K562 (cell line): ENCODE measurements around the gene DHX35. TPM values are rescaled to one million over a fixed set of nuclear protein-coding genes. Genes with fewer than 3 reads are reported as not detected.

Experiments used
- ADNP ChIP-seq: fragments of 200-800 bp; sonication (Bioruptor generic); IDR thresholded peaks from 2 replicates; pipeline ENCODE4 v1.6.1; 2016; ENCODE audit warnings: missing genetic modification characterization, missing compliant biosample characterization
- CCNT2 ChIP-seq: IDR thresholded peaks from 2 replicates; pipeline ENCODE4 v1.6.1; 2011; ENCODE audit warnings: borderline replicate concordance, low read depth, mild to moderate bottlenecking, moderate library complexity, mixed read lengths, low read length; ENCODE audit not compliant: insufficient read length; ENCODE audit errors: extremely low read depth
- CGGBP1 ChIP-seq: fragments of 250-450 bp; sonication (Bioruptor Pico); IDR thresholded peaks from 2 replicates; pipeline ENCODE4 v1.9.0; 2021; ENCODE audit warnings: mild to moderate bottlenecking
- E2F6 ChIP-seq, 2 experiments: IDR thresholded peaks; 2 replicates each; pipeline ENCODE4 v1.6.1; 2011; ENCODE audit warnings: borderline replicate concordance in 1 of 2, control low read depth in 1 of 2, low read depth in 1 of 2, low read length in 1 of 2, mild to moderate bottlenecking in 1 of 2, mixed read lengths in 1 of 2, moderate library complexity in 1 of 2; ENCODE audit not compliant: insufficient read depth in 1 of 2, insufficient read length in 1 of 2, poor library complexity in 1 of 2, severe bottlenecking in 1 of 2; ENCODE audit errors: extremely low read depth in 1 of 2
- KDM2B ChIP-seq: fragments of 250-450 bp; sonication (Bioruptor Pico); IDR thresholded peaks from 2 replicates; pipeline ENCODE4 v1.8.0; 2021; ENCODE audit warnings: mild to moderate bottlenecking, moderate library complexity
- MEF2D ChIP-seq: conservative IDR thresholded peaks from 2 replicates; pipeline ENCODE4 v1.6.1; 2016; ENCODE audit warnings: low read depth, missing genetic modification characterization, missing compliant biosample characterization
- MNT ChIP-seq, 2 experiments: fragments of 450-650 bp; conservative IDR thresholded peaks; 2 replicates each; pipeline ENCODE4 v1.6.1; 2017; ENCODE audit warnings: mild to moderate bottlenecking in 2 of 2, moderate library complexity in 2 of 2
- MXI1 ChIP-seq: IDR thresholded peaks from 2 replicates; pipeline ENCODE4 v1.6.1; 2011; ENCODE audit warnings: low read depth, mild to moderate bottlenecking, improper control_type of control experiment, low read length
- RCOR1 ChIP-seq, 2 experiments: IDR thresholded peaks; 2 replicates each; pipeline ENCODE4 v1.6.1; 2012; ENCODE audit warnings: low read depth in 2 of 2, low read length in 2 of 2, borderline replicate concordance in 1 of 2, improper control_type of control experiment in 1 of 2
- TAF15 ChIP-seq: fragments of 200-400 bp; formaldehyde crosslinking; IDR thresholded peaks from 2 replicates; pipeline ENCODE4 v1.6.1; 2017; ENCODE audit warnings: mild to moderate bottlenecking, low read depth, low read length, moderate library complexity
- TAF7 ChIP-seq: fragments of 450-650 bp; IDR thresholded peaks from 2 replicates; pipeline ENCODE4 v1.6.1; 2016; ENCODE audit warnings: missing genetic modification characterization, missing compliant biosample characterization
- ZBTB11 ChIP-seq, 3 experiments: fragments of 200-800 bp in 1 of 3; fragments of 250-450 bp in 1 of 3; fragments of 450-650 bp in 1 of 3; sonication (Bioruptor Pico) in 1 of 3; sonication (Bioruptor generic) in 1 of 3; formaldehyde crosslinking in 1 of 3; IDR thresholded peaks; 2 replicates each; pipeline versions ENCODE4 v1.6.1 to v1.8.0; 2016 to 2022; ENCODE audit warnings: mild to moderate bottlenecking in 2 of 3, missing genetic modification characterization in 2 of 3, missing compliant biosample characterization in 1 of 3, moderate library complexity in 1 of 3
- ZBTB7A ChIP-seq: IDR thresholded peaks from 2 replicates; pipeline ENCODE4 v1.6.1; 2011; ENCODE audit warnings: low read depth, mild to moderate bottlenecking, low read length, moderate library complexity, borderline replicate concordance; ENCODE audit not compliant: control insufficient read depth
- ZBTB8A ChIP-seq: fragments of 450-650 bp; IDR thresholded peaks from 2 replicates; pipeline ENCODE4 v1.6.1; 2018; ENCODE audit warnings: mild to moderate bottlenecking, moderate library complexity; ENCODE audit not compliant: partially characterized antibody
- ZNF589 ChIP-seq: fragments of 200-800 bp; sonication (Bioruptor generic); IDR thresholded peaks from 2 replicates; pipeline ENCODE4 v1.6.1; 2016; ENCODE audit warnings: low read depth, missing genetic modification characterization, missing compliant biosample characterization
- polyA plus RNA-seq, 8 experiments: library from polyadenylated mRNA; depleted of rRNA in 4 of 8; stranded (reverse) in 5 of 8; unstranded in 3 of 8; fragments of >200 nt; fragmentation: Nextera tagmentation in 2 of 8; fragmentation: Illumina TruSeq in 1 of 8; extraction: Ambion mirVana in 2 of 8; extraction: Trizol in 1 of 8; gene quantifications; 2 replicates each; pipeline versions ENCODE4 v1.2.1 to v1.2.3, GENCODE V29; 2011 to 2014; ENCODE audit warnings: inconsistent platforms in 1 of 8, missing spikeins in 1 of 8
- total RNA-seq, 7 experiments: library from RNA; depleted of rRNA in 6 of 7; stranded (reverse); fragments of >200 nt in 6 of 7; fragmentation: Illumina TruSeq in 2 of 7; extraction: Trizol in 2 of 7; gene quantifications; 2 replicates each; pipeline versions ENCODE4 v1.2.1 to v1.2.3, GENCODE V29; 2011 to 2021; ENCODE audit warnings: low replicate concordance in 1 of 7

Gene DHX35
- total and polyA plus RNA-seq, 9 of the 15 experiments (the other 6 are each of a cell fraction or from before 2014, with no cell fraction given) = 6.5 to 25.6 (median 16.9) TPM

GRCh38 chr20:39049684-39050554, 87.8 kb downstream of the DHX35 start (continued):
- TF ChIP-seq MNT (conservative IDR thresholded peaks at IDR 0.05) (0 out of 4 replicates have a peak, but pooled peaks of 1 of the 2 experiments have one; percentile 35), ZBTB8A (no peak), MXI1 (no peak), ADNP (tag) (no peak), KDM2B (CRISPR knock-in tag) (0 out of 2 replicates have a peak, but pooled peaks have one; percentile 77), CGGBP1 (CRISPR knock-in tag) (no peak), MEF2D (no peak), RCOR1 (IDR thresholded peaks at IDR 0.05; ENCODE audit: borderline replicate concordance in 1 of 2, low read depth in 2 of 2, low read length in 2 of 2) (peak in 1 of 2 experiments; percentile 33; a peak in 1 of 4 replicates), TAF7 (tag) (peak; percentile 31; the same call in 1 of the 2 replicates), ZBTB11 (CRISPR knock-in tag; IDR thresholded peaks at IDR 0.05) (peak in 1 of 3 experiments; percentile 46; a peak in 1 of 6 replicates), TAF15 (no peak), ZNF589 (CRISPR knock-in tag) (no peak), ZBTB7A (peak; percentile 73; the same call in 1 of the 2 replicates), E2F6 (IDR thresholded peaks at IDR 0.05; ENCODE audit: borderline replicate concordance in 1 of 2, extremely low read depth in 1 of 2, insufficient read depth in 1 of 2, insufficient read length in 1 of 2, low read depth in 1 of 2, low read length in 1 of 2, poor library complexity in 1 of 2, severe bottlenecking in 1 of 2) (peak; percentile 19 to 76), CCNT2 (peak; percentile 64)
